PC-9 (cell line): ENCODE data around the gene PPP2R5E. TPM values are rescaled to one million over a fixed set of nuclear protein-coding genes. Genes with fewer than 3 reads are reported as not detected.

Experiments
- BruUV-seq: library from RNA; stranded (reverse); fragments of 400-500 nt; replicated peaks from 2 replicates; lab custom pipeline; 2021; lab: Mats Ljungman, UMichigan
- CTCF ChIA-PET: fragments of 300-600 bp; sonication (Branson Sonifier 250); formaldehyde crosslinking; loops from one replicate; lab custom pipeline; 2022; ENCODE audit warnings: antibody characterized with exemption; lab: Charles Lee
- POLR2A ChIA-PET: fragments of 300-600 bp; sonication (Branson Sonifier 250); formaldehyde crosslinking; loops from one replicate; lab custom pipeline; 2022; ENCODE audit warnings: antibody characterized with exemption; ENCODE audit not compliant: unreplicated experiment; lab: Charles Lee
- DNase-seq, 2 experiments: peaks; one replicate each; pipeline versions ENCODE4 v3.0.0 to v3.0.0-alpha.2; 2015 to 2022; ENCODE audit warnings: mixed read lengths in 1 of 2
- H2AFZ ChIP-seq: fragments of 200-600 bp; sonication (generic); 2 replicates; pipeline ENCODE4 v1.8.1; 2017; ENCODE audit warnings: antibody characterized with exemption
- H3F3A ChIP-seq: fragments of 200-600 bp; sonication (generic); 2 replicates; pipeline ENCODE4 v1.8.1; 2017; ENCODE audit warnings: antibody characterized with exemption, mild to moderate bottlenecking, low read depth; ENCODE audit not compliant: insufficient read depth
- H3K27ac ChIP-seq: fragments of 200-600 bp; sonication (generic); 2 replicates; pipeline ENCODE4 v1.6.1; 2016; ENCODE audit warnings: mixed run types
- H3K27me3 ChIP-seq: fragments of 200-600 bp; sonication (generic); 2 replicates; pipeline ENCODE4 v1.6.1; 2016; ENCODE audit warnings: low read depth, mixed run types; ENCODE audit not compliant: insufficient read depth
- H3K36me3 ChIP-seq: fragments of 200-600 bp; sonication (generic); 2 replicates; pipeline ENCODE4 v1.6.1; 2016; ENCODE audit warnings: low read depth, mixed run types
- H3K4me1 ChIP-seq: fragments of 200-600 bp; sonication (generic); replicated peaks from 2 replicates; pipeline ENCODE4 v1.6.1; 2016; ENCODE audit warnings: mixed run types; ENCODE audit not compliant: insufficient read depth
- H3K4me2 ChIP-seq: fragments of 200-600 bp; sonication (generic); 2 replicates; pipeline ENCODE4 v1.6.1; 2017; ENCODE audit warnings: mixed run types
- H3K4me3 ChIP-seq: fragments of 200-600 bp; sonication (generic); 2 replicates; pipeline ENCODE4 v1.6.1; 2016; ENCODE audit warnings: mixed run types
- H3K79me2 ChIP-seq: fragments of 200-600 bp; sonication (generic); 2 replicates; pipeline ENCODE4 v1.6.1; 2017; ENCODE audit warnings: low read depth, mixed run types
- H3K9me2 ChIP-seq: fragments of 200-600 bp; sonication (generic); 2 replicates; pipeline ENCODE4 v1.8.1; 2017; ENCODE audit warnings: mild to moderate bottlenecking; ENCODE audit not compliant: insufficient read depth
- H3K9me3 ChIP-seq: fragments of 200-600 bp; sonication (generic); 2 replicates; pipeline ENCODE4 v1.8.1; 2016; ENCODE audit warnings: low read depth; ENCODE audit not compliant: insufficient read depth
- H4K20me1 ChIP-seq: fragments of 200-600 bp; sonication (generic); 2 replicates; pipeline ENCODE4 v1.8.1; 2017; ENCODE audit not compliant: insufficient read depth
- CTCF ChIP-seq: fragments of 200-600 bp; sonication (generic); conservative IDR thresholded peaks from 2 replicates; pipeline ENCODE4 v1.6.1; 2017; ENCODE audit warnings: mixed run types, antibody characterized with exemption, mild to moderate bottlenecking, moderate library complexity
- EZH2 ChIP-seq: fragments of 200-600 bp; sonication (generic); IDR thresholded peaks from 2 replicates; pipeline ENCODE4 v1.8.0; 2017; ENCODE audit warnings: antibody characterized with exemption, low read depth
- intact Hi-C: fragments of 100-400 bp; cut with micrococcal nuclease; formaldehyde crosslinking; loops from one replicate; pipeline ENCODE4 v1.10.0; 2022; ENCODE audit not compliant: unreplicated experiment
- total RNA-seq: library from RNA; stranded (reverse); gene quantifications from 2 replicates; pipeline ENCODE4 v1.2.3, GENCODE V29; 2021

PPP2R5E gene
- total RNA-seq, 1 experiment from 2014 or later = 66.4 TPM

DNA sequence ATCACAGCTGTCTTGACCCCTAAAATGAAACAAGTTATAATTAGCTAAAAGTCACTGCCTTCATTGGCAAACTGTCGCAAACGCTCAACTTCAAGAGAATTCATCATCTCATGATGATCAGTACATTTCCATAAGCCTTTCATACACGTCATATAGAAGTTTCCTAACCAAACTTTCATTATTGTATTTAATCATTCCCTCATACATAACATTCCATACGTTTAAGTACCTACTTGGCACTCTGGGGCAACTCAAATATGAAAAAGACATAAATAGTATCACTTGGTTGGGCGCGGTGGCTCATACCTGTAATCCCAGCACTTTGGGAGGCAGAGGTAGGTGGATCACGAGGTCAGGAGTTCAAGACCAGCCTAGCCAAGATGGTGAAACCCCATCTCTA, 12.4 kb upstream of the PPP2R5E start:
- H3K4me2 ChIP-seq = no peak overlapping the region
- no peak overlapping the region for H3K27ac ChIP-seq
- no peaks in the 10 kb centered on the region for H3K79me2 ChIP-seq
- H3K4me1 ChIP-seq = no peaks in the 10 kb centered on the region
- no peak for DNase-seq
- ChIA-PET CTCF (no interaction called here), POLR2A (no interaction called here)
- no peaks in the 10 kb centered on the region; the same call in 1 of the 2 replicates for H3F3A ChIP-seq
- H3K4me3 ChIP-seq = no peak overlapping the region
- no peaks in the 10 kb centered on the region for H3K9me2 ChIP-seq
- no peaks in the 10 kb centered on the region for H4K20me1 ChIP-seq
- H3K9me3 ChIP-seq = no peaks in the 10 kb centered on the region
- H3K27me3 ChIP-seq = no peaks in the 10 kb centered on the region
- no peak overlapping the region for H2AFZ ChIP-seq
- no TSS peak for BruUV-seq
- intact Hi-C loops = no loop called here
- H3K36me3 ChIP-seq = no peaks in the 10 kb centered on the region
- TF ChIP-seq CTCF = no peak
- no peak for TF ChIP-seq EZH2

DNA sequence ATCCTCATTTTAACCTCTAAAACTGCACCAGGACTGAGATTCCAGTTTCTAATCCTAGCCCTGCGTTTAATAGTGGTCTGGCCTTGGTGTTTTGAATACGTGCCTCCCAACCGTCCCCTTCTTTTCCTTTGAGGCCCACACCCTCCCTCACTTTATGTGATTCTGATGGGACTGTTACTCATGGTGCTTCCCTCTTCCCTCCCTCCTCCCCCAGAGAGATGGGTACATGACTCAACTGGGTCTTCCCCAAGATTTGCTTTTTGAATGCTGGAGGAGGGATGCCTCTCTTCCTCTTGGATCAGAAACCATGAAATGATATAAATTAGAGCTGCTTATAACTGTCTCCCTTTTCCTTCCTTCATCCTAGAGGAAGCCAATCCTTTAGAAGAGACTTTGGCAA, 8.2 kb upstream of the PPP2R5E start:
- intact Hi-C loops = no loop called here
- Histone ChIP-seq H3F3A (no peaks in the 10 kb centered on the region; the same call in 1 of the 2 replicates), H3K27ac (no peak overlapping the region), H3K4me3 (no peak overlapping the region), H3K36me3 (no peaks in the 10 kb centered on the region), H3K4me1 (no peaks in the 10 kb centered on the region), H3K9me2 (no peaks in the 10 kb centered on the region), H4K20me1 (no peaks in the 10 kb centered on the region), H2AFZ (no peak overlapping the region), H3K4me2 (no peak overlapping the region), H3K27me3 (no peaks in the 10 kb centered on the region), H3K9me3 (no peaks in the 10 kb centered on the region), H3K79me2 (no peaks in the 10 kb centered on the region)
- no peak for DNase-seq
- ChIA-PET CTCF (interaction anchor here (0.6 kb wide), 2 partner anchors 39 to 322 kb away, joined by 3 to 5 read pairs; no protein-coding TSS in a partner anchor), POLR2A (no interaction called here)
- BruUV-seq = no TSS peak
- no peak for TF ChIP-seq CTCF
- no peak for TF ChIP-seq EZH2

DNA sequence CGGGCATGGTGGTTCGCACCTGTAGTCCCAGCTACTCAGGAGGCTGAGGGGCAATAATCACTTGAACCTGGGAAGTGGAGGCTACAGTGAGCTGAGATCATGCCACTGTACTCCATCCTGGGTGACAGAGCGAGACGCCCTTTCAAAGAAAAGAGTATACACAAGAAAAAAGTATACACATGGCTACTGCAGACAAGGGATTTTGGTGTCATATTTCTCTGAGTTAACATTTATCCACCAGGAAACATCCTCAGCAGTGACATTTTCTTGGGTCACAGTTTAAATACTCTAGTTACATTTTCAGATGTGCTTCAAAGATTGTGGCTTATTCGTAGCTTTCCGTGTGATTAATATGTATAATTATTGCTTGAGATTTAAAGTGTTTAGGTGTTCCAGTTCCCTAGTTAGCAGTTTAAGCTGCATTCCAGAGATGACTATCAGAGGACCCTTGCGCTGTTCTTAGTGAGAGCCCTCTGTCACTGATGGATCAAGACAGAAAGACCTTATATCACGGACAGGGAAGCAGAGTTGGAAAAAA, 4.7 kb upstream of the PPP2R5E start:
- H3F3A ChIP-seq = peaks cover 5% of the 10 kb centered on the region; the same call in 1 of the 2 replicates
- no peaks in the 10 kb centered on the region for H3K9me2 ChIP-seq
- CTCF ChIA-PET = no interaction called here
- no peak overlapping the region for H3K4me3 ChIP-seq
- POLR2A ChIA-PET = interaction anchor here (0.6 to 0.7 kb wide), 4 partner anchors 18 to 1806 kb away, joined by 3 to 7 read pairs (median 6); no protein-coding TSS in a partner anchor
- H3K4me2 ChIP-seq = no peak overlapping the region
- H3K27ac ChIP-seq = no peak overlapping the region
- H2AFZ ChIP-seq = no peak overlapping the region
- no peak for DNase-seq
- BruUV-seq = no TSS peak
- H4K20me1 ChIP-seq = no peaks in the 10 kb centered on the region
- H3K27me3 ChIP-seq = no peaks in the 10 kb centered on the region
- TF ChIP-seq EZH2 (no peak), CTCF (no peak)
- H3K36me3 ChIP-seq = no peaks in the 10 kb centered on the region
- H3K4me1 ChIP-seq = peaks cover 9% of the 10 kb centered on the region; the same call in 1 of the 2 replicates
- H3K9me3 ChIP-seq = no peaks in the 10 kb centered on the region
- intact Hi-C loops = loop anchor here (10.0 kb wide), 1 partner anchor 247 kb away; no protein-coding TSS in a partner anchor
- H3K79me2 ChIP-seq = peaks cover 6% of the 10 kb centered on the region
